Choroid plexus epithelial cell (primary cell): ENCODE measurements around the gene TCN2.
"Not testable (repeated sequence)": the region's sequence is repeated elsewhere in the genome, so short reads cannot be mapped to it uniquely, and the experiment has no call there.

Experiments used
- DNase-seq: peaks from one replicate; pipeline ENCODE4 v3.0.0-alpha.2; 2010; ENCODE audit warnings: low read depth
- H3K4me3 ChIP-seq: 2 replicates; pipeline ENCODE4 v1.5.1; 2011; ENCODE audit warnings: low read depth, mild to moderate bottlenecking, control low read depth, low read length, moderate library complexity
- CTCF ChIP-seq: conservative IDR thresholded peaks from 2 replicates; pipeline ENCODE4 v1.5.1; 2011; ENCODE audit warnings: low read depth, mild to moderate bottlenecking, control low read depth, inconsistent platforms, low read length, moderate library complexity

TCN2 gene

DNA sequence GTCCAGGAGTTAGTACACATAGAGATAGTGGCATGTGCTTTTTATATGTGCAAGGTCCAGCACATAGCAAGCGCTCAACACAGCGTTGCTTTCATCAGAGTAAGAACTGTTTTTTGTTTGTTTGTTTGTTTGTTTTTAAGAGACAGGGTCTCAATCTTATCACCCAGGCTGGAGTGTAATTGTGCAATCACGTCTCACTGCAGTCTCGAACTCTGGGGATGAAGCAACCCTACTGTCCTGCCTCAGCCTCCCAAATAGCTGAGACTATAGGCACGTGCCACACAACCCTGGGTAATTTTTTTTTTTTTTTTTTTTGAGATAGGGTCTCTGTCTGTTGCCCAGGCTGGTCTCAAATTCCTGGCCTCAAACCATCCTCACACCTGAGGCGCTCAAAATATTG lies 10.8 kb downstream of the TCN2 start:
- TF ChIP-seq CTCF = no peak
- H3K4me3 ChIP-seq = no peak overlapping the region
- no peak for DNase-seq

GRCh38 chr22:30619909-30620308 lies 12.9 kb downstream of the TCN2 start:
- H3K4me3 ChIP-seq, DNase-seq: not testable (repeated sequence)

DNA sequence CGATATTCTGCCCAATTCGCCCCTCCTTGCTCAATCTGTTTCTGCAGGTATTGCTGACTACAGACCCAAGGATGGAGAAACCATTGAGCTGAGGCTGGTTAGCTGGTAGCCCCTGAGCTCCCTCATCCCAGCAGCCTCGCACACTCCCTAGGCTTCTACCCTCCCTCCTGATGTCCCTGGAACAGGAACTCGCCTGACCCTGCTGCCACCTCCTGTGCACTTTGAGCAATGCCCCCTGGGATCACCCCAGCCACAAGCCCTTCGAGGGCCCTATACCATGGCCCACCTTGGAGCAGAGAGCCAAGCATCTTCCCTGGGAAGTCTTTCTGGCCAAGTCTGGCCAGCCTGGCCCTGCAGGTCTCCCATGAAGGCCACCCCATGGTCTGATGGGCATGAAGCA lies 19.4 kb downstream of the TCN2 start:
- no peak for TF ChIP-seq CTCF
- DNase-seq = no peak
- no peak overlapping the region for H3K4me3 ChIP-seq

GRCh38 chr22:30627471-30627870 lies 20.5 kb downstream of the TCN2 start:
- H3K4me3 ChIP-seq = no peak overlapping the region
- no peak for TF ChIP-seq CTCF
- DNase-seq = no peak

DNA sequence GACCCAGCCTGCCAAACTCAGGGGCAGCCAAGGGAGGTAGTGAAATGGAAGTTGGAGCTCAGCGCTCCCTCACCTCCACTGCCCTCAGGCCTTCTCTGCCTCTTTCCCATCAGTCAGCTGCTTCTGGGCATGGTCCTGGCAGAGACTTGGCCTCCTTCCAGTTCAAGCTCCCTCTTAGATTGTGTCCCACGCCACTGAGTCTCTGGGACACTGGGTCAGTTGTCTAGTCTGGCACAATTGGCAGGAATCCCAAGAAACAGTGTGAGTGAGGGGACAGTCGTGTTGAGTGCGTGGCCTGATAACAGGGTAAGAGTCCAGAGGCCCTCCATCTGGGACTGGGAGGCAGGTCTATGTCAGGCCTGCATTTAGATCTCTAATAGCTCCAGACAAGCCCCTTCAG lies 21.5 kb downstream of the TCN2 start:
- DNase-seq = no peak
- TF ChIP-seq CTCF = no peak
- H3K4me3 ChIP-seq = no peak overlapping the region

GRCh38 chr22:30631469-30631868 lies 24.5 kb downstream of the TCN2 start:
- not testable (repeated sequence) for H3K4me3 ChIP-seq, DNase-seq

DNA sequence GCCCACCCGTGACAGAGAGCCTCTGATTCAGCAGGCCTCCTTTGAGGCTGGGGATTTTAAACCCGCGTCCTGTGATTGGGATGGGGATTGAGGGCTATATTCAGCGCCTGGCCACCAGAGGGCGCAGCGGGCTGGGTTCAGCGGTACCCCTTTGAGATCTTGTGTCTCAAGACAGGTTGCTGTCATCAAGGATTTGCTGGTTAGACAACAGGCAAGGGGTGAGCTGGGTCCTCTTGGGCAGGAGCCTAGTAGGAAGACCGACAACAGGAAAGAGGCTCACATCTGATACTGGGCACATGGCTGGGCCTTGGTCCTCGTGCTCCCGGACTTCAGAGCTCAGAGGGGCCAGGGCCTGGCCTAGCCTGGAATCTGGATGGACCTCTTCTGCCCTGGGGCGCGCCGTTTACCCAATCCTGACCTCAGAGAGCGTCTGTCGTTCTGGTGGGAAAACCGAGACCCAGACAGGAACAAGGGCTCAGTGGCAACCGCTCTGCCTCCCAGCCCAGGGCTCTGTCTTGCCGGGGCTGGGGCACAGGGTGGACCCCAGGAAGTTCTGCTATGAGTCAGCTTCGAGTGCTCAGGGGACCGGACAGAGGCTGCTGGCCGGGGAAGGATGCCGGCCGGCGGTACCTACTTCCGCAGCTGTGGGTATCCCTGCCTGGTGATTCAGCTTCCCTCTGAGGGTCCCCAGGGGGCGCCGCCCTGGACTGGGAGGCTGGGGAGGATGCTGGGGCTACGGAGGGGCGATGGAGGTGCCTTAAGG lies 27.7 kb downstream of the TCN2 start:
- peak; percentile 97 for TF ChIP-seq CTCF
- DNase-seq = peak; percentile 91
- H3K4me3 ChIP-seq = peak overlapping the region; percentile 58
